Hematopoietic multipotent progenitor cell treated with erythropoietin and hydrocortisone succinate and interleukin-3 and kit ligand, for 8 days (in vitro differentiated cells): ENCODE data around the gene DPP10.
"Not testable (repeated sequence)": the region's sequence is repeated elsewhere in the genome, so short reads cannot be mapped to it uniquely, and the experiment has no call there.

ENCODE experiments used
- DNase-seq: peaks from one replicate; pipeline ENCODE4 v3.0.0-alpha.2; 2015

DPP10 gene

DNA sequence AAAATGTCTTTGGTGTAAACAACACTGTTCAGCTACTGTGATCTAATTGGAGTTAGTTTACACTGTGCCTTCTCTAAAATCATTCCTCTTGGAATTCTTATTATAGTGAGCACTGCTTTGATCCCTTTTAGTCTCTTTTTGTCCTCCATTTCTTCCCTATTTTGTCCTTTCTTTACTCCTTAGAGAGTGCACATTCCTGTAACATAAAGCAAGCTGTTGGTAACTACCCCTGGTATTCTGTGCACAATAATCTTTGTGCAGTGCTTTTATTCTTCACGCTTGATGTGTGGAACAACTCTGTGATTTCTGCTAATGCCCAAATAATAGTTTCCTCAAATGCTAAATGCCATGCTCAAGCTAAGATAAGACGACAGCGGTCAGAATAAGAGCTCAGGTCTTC lies 401.5 kb downstream of the DPP10 start:
- no peak for DNase-seq

DNA sequence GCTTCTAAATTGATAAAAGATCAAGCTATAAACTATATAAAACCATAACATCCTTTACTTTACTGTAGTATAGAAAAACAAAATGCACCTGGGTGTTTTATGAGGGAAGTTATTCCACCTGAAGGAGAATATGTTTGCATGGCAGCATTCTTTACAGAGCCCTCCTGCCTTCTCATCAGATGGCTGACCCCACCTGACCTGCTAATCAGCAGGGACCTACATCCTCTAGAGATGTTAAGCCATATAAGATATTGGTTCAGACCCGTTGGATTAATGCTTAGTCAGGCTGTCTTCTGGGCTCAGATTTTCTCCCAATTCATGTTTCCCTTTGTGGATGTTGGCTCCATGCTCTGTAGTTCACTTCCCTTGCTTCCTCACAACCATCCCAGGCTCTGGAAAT lies 414.8 kb downstream of the DPP10 start:
- DNase-seq = no peak

DNA sequence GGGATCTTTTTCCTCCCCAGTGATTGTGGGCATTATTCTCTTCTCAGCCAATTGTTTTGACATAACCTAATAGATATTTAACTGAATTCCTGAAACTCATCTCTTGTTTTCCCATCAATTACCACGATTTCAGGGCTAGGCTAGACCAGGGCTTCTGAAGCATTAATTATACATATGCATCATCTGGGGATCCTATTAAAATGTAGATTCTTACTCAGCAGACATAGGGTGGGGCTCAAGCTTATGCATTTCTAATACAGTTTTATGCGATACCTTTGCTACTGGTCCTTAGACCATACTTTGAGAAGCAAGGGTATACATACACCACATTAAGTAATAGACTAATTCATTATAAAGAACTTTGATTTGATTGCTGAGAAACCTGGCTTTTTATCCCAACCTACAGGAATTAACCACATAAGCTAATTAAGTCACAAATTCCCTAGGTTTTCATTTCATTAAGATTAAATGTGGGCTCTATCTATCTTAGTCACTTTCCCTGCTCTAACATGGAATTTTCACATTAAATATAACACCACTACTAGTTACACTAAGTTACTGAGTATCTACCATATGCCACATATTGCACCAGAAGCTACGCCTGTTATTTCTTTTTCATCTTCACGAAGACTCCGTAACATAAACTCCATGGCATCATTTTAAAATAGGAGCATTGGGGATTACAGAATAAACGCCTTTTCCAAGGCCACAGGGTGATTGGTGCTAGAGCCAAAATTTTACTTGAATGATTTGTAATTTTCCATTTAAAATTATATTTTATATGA lies 417.5 kb downstream of the DPP10 start:
- DNase-seq = no peak

DNA sequence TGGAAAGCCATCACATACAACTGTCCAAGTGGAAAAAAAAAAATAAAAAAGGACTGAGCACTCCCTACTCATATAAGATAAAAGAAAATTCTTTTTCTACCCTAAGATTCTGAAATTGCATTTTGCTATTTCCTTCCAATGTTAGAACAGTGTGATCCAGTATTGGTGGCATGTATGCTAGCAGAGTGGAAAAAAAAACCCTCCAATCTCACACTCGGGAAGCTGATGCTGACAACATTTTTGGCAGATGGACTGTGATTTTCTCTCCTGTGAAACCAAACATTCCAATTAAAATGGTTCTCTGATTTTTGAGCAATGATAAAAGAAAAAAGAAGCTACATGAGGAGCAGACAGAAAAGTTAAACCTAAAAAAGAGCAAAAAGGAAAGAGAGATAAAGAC lies 419.8 kb downstream of the DPP10 start:
- no peak for DNase-seq

DNA sequence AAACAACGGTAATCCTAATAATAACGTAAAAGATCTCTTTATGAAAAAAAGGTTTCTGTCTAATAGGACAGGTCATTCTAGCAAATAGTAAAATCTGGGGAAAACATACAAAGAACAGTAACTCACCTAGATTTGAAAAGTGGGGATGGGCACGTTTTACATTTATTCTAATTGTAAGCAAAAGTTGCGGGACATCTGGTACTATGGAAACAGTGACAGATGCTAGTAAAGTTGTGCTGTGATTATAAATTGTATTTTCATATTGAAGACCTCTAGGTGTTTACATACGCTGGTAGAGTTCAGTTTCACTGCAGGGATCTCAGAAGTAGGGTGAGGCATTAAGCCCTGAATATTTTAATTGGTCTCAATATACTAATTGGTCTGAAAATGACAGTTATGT lies 422.5 kb downstream of the DPP10 start:
- DNase-seq = no peak

DNA sequence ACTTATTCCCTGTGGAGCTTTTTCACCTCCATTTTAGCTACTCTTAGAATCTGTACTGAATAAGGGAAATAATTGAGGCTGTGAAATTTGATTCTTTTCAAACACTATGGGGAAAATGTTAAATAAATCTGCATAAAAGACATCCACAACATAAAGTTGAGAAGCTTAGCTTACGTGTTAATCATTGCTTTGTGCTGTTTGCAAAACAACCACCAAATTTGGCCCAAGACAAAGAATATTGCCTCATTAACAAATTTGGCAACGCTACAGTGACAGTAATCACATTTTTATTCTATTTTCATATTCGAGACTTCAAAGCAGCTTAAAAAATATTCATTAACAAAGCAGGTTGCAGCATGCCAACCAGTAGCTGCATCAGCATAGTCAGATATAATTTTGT lies 437.6 kb downstream of the DPP10 start:
- no peak for DNase-seq

DNA sequence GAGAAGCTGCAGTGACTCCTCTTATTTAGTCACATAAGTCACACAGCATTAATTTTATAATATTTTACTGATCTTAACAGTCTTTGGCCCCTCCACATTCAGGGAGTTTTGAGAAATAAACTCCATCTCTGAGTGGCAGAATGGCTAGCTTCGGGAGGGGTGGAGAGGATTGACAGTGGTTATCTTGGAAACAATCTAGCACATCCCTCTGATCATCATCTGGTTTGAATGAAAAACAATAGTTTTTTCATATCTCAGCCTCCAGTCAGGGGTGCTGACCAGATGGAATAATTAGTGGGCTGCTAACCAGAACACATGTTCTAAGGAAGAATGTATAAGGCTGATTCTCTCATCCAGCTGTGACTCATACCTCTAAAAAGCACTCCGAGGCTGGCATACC lies 477.5 kb downstream of the DPP10 start:
- DNase-seq = no peak

DNA sequence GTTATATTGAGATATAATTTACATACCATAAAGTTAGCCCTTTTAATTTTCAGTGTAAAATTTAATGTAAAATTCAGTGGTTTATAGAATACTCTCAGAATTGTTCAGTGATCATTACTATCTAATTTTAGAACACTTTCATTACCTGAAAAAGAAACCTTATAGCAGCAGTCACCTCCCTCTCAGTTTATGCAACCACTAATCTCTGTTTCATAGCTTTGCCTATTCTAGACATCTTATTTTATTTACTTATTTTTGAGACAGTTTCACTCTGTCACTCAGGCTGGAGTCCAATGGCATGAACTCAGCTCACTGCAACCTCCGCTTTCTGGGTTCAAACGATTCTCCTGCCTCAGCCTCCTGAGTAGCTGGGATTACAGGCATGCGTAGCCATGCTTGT lies 479.6 kb downstream of the DPP10 start:
- no peak for DNase-seq

DNA sequence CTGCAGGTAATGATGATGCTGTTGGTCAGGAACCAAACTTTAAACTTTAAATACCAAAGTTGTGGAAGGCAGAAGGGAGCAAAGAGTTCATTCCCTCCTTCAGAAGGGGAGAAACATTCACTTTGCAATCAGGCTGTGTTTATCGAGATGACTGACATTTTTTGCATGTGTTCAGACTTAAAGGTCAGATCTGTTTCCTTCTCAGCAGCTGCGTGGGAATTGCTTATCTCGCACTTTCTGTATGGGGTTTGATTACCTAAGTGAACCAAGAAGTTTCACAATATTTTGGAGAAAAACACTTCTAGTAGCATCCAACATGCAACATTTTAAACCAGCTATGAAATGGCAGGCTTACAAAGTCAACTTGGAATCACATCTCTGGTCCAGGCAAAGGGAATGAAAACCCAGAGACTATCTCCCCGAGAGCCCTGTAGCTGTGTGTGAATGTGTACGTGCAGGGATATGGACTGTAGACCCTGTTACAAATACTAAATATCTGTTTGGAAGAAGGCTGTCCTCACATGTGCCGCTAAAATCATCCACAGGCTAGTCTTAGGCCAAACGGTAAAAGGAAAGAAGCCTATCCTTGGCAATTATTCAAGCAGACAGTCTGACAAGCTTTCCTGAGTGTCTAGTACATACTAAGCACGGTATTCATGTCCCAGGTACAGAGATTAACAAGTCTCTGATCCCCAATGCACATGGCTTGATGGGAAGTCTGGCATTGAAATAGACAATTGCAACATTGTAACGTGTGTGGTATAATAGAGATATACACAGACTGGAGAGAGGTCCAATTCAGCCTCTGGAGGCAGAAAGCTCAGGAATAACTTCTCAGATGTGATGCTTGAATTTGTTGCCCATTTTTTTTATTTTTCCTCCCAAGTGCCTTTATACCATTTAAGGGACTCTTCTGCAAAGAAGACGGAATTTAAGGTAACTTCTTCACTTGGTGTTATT lies 483.1 kb downstream of the DPP10 start:
- DNase-seq = no peak

DNA sequence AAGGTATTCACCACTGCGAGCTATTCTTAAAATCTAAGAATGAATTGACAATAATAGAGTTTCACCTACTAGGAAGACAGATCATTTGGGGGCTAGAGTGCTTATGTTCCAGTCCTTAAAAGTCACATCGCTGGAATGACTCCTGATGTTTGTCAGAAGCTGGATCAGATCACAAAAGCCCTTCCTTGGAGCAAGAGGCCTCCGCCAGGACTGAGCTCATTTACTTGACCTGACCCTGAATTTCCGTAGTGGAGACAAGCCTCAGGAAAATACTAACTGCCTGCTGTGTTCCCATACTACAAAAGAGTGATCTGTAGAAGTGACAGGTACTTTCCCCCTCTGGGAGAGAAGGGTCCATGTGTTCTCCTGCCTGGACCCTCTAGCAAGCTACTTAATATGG lies 483.9 kb downstream of the DPP10 start:
- no peak for DNase-seq

DNA sequence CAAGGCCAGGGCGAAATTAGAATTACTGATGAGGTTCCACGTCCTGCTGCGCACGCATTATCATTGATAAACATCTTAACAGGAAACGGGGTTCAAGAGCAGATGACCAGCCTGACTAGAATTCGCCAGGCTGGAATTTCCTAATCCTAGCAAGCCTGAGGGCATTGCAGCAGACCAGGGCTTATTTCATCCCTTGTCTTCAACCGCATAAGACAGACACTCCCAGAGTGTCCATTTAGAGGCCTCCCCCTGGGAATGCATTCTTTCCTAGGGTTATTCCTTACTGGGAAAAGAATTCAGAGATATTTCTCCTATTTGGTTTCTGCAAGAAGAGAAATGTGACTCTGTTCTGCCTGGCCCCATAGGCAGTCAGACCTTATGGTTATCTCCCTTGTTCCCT lies 486.8 kb downstream of the DPP10 start:
- no peak for DNase-seq

DNA sequence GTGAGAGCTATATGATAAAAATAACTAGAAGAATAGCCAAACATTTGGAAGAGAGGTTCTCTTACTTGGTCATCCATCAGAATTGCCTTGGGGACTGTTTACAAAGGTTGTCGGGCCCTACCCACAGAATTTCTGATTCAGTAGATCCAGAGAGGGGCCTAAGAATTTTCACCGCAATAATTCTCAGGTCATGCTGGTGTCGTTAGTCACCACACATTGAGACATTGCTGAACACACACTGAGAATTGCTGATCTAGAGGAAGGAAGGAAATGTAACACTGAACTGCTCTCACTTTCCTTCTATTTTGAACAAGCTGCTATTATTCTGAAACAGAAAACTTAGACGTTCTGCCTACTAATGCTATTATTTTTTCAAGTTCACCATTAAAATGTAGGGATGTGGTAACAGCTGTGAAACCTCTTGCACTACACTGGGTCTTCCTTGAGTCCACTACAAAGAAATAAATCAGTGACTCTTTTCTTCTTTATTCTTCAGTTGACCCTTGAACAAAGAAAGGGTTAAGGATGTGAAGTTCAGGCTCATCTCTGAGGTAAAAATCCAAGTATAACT lies 491.3 kb downstream of the DPP10 start:
- no peak for DNase-seq

DNA sequence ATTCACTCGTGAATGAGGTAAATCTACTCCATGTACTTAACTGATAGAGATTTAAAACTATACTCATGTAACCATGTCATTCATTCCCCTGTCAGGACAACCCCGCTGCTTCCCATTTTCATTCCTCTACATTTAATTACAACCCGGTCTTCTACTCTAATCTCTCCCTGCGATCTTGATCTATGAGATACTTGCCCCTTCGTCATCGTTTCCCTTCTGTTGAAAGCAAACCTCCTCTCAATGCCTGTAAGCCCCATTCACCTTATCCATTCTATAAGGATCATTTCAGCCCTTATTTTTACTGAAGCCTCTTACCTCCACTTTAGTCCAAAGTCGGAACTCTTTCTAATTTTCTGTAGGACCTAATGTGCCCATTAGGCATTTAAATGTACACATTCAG lies 492.6 kb downstream of the DPP10 start:
- DNase-seq = no peak

DNA sequence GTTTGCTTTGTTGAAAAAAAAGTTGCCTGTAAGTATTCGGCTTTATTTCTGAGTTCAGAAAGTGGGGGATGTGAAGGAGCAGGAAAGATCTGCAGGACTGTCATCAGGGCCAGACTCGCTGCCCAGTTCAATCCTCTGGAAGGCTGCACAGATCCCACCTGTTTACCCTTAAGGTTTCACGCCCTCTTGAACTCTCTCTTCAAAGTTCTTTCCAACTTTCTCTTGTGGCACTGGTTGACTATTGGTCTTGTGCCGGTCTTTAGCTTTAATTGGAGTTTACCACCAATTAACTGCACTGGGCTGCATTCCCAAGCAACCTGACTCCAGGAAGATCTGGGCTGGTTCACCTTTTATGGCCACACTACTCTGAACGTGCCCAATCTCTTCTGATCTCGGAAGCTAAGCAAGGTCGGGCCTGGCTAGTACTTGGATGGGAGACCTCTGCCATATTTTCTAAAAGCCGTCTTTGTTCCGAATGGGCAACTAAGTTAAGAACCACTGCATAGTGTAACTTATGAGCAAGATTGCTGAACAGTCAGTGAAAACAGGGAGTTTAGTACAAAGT lies 495.0 kb downstream of the DPP10 start:
- DNase-seq = no peak

DNA sequence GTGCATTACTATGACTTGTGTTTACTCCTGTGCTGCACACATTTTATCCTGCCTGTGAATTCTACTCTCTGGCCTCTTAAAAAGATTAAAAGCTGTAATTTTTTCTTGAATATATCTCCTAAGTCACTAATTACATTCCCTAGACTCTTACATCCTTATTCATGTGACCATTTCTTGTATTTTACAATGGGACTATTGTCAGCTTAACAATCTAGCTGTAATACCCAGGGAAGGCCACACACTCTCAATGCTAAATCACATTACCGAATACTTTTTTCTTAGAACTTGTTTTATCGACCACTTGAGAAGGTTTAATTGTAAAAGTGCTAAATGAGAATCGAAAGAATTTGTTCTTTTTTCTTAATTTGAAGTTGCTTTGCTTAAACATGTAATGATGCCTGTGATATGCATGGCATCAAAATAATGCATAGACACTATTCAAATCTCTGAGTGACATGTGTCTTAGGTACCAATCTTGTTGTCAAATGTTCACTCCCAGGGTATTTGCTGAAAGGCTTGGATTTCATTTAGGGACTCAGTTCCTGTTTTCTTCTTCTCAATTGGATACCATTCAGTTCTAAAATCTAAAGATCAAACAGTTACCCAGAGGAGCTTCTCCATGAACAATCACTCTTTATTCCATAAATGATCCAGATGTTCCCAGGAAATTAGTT lies 498.5 kb downstream of the DPP10 start:
- DNase-seq = no peak

DNA sequence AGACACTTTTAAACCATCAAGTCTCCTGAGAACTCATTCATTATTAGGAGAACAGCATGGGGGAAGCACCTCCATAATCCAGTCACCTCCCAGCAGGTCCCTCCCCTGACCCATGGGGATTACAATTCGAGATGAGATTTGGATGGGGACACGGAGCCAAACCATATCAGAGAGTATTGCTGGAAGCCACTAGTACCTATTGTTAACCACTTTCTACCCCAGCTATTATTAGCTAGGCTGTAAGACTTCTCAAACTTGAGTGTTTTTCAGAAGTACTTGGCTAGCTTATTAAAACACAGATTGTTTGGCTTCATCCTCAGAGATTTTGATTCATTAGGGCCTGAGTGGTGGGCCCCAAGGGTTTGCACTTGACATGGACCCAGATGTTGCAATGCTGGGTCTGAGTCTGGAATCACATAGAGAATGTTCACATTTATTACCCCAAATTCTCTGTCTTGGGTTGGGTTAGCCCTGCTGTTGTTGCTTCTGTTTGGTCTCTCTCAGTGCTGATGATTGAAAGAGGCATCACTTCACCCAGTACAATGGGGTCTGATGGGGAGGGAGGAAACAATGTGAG lies 506.9 kb downstream of the DPP10 start:
- no peak for DNase-seq

DNA sequence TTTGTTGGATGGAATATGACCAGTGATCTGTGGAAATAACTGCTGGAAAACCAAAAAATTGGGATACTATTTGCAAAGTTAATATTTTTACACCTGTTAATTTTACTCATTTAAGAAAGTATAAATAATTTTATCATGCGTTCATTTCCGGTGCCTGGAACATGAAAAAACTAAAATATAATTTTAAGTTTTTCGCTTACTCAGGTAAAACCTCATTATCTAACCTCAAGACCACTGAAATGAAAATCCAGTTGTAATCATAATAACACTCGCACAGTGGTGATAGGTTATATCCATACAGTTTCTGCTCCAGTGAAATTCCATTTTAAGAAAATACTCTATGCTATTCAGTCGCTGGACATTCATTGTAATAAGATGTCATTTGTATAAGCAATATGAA lies 517.9 kb downstream of the DPP10 start:
- DNase-seq = no peak

DNA sequence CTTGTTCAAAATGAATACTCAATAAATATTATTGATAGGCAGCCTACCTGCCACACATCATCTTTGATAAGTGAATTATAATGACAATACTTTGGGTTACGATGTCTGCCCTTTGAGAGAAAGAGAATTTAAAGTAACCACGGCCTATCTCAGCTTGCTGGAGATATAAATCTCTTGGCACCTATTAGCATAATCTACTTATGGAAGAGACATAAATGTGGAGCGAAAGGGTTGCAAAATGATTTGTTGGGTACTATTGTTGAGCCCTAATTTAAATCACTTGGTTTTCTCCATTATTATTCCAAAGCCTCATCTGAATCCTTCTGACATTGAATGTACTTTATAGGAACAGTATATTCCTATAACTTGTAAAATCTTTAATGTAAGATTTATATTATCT lies 520.1 kb downstream of the DPP10 start:
- DNase-seq = no peak

DNA sequence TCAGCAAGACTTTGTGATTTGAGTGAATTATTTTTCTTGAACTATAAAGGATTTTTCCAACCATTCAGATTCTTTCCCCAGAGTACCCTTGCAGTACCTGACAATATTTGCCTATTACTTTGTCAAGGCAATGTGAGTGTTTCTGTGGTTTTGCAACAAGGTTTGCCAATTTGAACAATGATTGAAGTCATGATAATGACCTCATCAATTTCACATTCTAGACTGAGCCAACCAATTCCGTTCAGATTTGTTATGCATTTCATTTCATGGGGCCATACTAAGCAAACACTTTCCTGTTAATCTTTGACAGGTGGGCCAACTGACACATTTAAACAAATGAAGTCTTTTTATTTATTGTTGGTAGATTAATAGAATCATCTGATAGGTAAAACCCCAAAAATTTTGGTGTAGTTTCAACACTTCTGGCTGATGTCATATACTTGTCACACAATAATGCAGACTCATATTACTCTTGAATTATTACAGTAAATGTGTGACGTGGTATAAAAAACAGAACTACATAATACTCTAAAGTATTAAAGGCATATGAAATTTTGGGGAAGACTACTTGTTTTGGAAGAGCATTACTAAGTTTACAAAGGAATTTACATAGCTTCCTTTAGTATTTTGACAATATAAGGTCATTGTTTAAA lies 526.4 kb downstream of the DPP10 start:
- no peak for DNase-seq

DNA sequence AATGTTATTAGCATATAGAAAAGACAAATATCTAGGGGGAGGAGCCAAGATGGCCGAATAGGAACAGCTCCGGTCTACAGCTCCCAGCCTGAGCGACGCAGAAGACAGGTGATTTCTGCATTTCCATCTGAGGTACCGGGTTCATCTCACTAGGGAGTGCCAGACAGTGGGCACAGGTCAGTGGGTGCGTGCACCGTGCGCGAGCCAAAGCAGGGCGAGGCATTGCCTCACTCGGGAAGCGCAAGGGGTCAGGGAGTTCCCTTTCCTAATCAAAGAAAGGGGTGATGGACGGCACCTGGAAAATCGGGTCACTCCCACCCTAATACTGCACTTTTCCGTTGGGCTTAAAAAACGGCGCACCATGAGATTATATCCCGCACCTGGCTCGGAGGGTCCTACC lies 561.9 kb downstream of the DPP10 start:
- DNase-seq = not testable (repeated sequence)

DNA sequence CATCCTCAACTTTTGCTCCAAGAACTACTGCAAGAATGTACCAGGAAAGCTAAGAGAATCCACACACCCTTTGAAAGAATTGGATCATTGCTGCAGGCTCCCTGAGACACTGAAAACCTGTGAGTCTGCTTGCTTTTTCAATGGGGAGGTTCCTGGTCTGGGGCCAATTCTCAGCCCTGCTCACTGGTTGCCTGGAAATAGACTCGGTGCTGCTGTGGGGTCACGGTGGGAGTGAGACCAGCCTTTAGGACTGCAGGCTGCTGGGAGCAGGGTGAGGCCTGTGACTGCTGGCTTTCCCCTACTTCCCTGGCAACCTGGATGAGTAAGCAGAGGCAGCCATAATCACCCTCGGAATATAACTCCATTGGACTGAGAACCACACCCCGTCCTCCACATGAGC lies 569.3 kb downstream of the DPP10 start:
- no peak for DNase-seq

DNA sequence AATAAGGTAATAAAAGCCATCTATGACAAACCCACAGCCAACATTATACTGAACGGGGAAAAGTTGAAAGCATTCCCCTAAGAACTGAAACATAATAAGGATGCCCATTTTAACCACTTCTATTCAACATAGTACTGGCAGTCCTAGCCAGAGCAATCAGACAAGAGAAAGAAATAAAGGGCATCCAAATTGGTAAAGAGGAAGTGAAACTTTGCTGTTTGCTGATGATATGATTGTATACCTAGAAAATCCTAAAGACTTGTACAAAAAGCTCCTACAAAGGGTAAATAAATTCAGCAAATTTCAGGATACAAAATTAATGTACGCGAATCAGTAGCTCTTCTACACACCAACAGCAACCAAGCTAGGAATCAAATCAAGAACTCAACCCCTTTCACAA lies 579.6 kb downstream of the DPP10 start:
- DNase-seq = not testable (repeated sequence)
